BLaER1 treated with 17β-estradiol and CSF1 and Interleukin-3, amounts not matched to agents 10 nM and 100 nM (cell line): ENCODE data around the gene PPP1R14B.
A peak's percentile ranks its signal among the peaks of the same experiment; 100 is the strongest.

Experiments
- H3K27ac ChIP-seq, 11 experiments: shearing (Covaris generic); formaldehyde crosslinking; 2 replicates each; pipeline ENCODE4 v1.8.1; 2022
- H3K27me3 ChIP-seq, 11 experiments: shearing (Covaris generic); formaldehyde crosslinking; 2 replicates each; pipeline ENCODE4 v1.8.1; 2022
- H3K36me3 ChIP-seq, 11 experiments: shearing (Covaris generic); formaldehyde crosslinking; 2 replicates each; pipeline ENCODE4 v1.8.1; 2022
- H3K4me1 ChIP-seq, 10 experiments: shearing (Covaris generic); formaldehyde crosslinking; 2 replicates each; pipeline ENCODE4 v1.8.1; 2022
- H3K4me2 ChIP-seq, 11 experiments: shearing (Covaris generic); formaldehyde crosslinking; 2 replicates each; pipeline ENCODE4 v1.8.1; 2022
- H3K4me3 ChIP-seq, 10 experiments: shearing (Covaris generic); formaldehyde crosslinking; 2 replicates each; pipeline ENCODE4 v1.8.1; 2022
- H3K9ac ChIP-seq, 11 experiments: shearing (Covaris generic); formaldehyde crosslinking; 2 replicates each; pipeline ENCODE4 v1.8.1; 2022
- H3K9me3 ChIP-seq, 11 experiments: shearing (Covaris generic); formaldehyde crosslinking; replicated peaks in 1 of 11; 2 replicates each; pipeline ENCODE4 v1.8.1; 2022
- H4K20me1 ChIP-seq, 11 experiments: shearing (Covaris generic); formaldehyde crosslinking; 2 replicates each; pipeline ENCODE4 v1.8.1; 2022
- Cebpa-rat ChIP-seq, 11 experiments: shearing (Covaris generic); IDR thresholded peaks; 2 replicates each; pipeline ENCODE4 v1.8.1; 2022

The PPP1R14B gene

GRCh38 chr11:64241491-64242374 is 5.0 kb downstream of the PPP1R14B start:
- peaks cover 70 to 74% (median 71%) of the 10 kb centered on the region in 10 experiments for H3K4me1 ChIP-seq

DNA sequence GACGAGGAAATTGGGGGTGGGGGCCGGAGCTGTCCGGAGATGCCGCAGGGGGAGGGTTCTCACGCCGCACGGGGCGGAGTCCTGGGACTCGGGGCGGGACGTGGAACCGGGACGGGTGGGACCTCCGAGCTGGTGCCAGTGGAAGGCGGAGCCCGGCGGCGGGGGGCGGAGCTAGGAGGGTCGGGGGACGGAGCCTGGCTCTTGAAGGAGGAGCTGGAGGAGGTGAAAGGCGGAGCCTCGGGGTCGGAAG is 5.6 kb downstream of the PPP1R14B start:
- Histone ChIP-seq H3K27ac (peak overlapping the region; percentile 85 to 96 (median 93)), H3K4me1 (peaks cover 70 to 77% (median 75%) of the 10 kb centered on the region in 10 experiments), H3K36me3 (peaks cover 28 to 58% (median 42%) of the 10 kb centered on the region in 11 experiments), H3K4me2 (peak overlapping the region; percentile 81 to 99 (median 97); a peak in 20 of 22 replicates), H3K4me3 (peak overlapping the region; percentile 81 to 99 (median 97)), H3K9me3 (no peaks in the 10 kb centered on the region), H3K27me3 (no peaks in the 10 kb centered on the region), H4K20me1 (peaks cover 8 to 45% (median 36%) of the 10 kb centered on the region in 11 experiments; a peak in 21 of 22 replicates), H3K9ac (peak overlapping the region; percentile 85 to 97 (median 88))
- no peak for TF ChIP-seq Cebpa-rat (IDR thresholded peaks at IDR 0.05)

More at GRCh38 chr11:64241491-64242374, 5.0 kb downstream of the PPP1R14B start:
- H3K9me3 ChIP-seq = no peaks in the 10 kb centered on the region
- peak overlapping the region; percentile 85 to 97 (median 90) for H3K9ac ChIP-seq
- H3K36me3 ChIP-seq = peaks cover 28 to 57% (median 42%) of the 10 kb centered on the region in 11 experiments
- peaks cover 7 to 45% (median 36%) of the 10 kb centered on the region in 11 experiments; a peak in 21 of 22 replicates for H4K20me1 ChIP-seq
- H3K27ac ChIP-seq = peak overlapping the region; percentile 42 to 96 (median 92)
- peak overlapping the region; percentile 91 to 100 (median 98) for H3K4me2 ChIP-seq
- TF ChIP-seq Cebpa-rat (IDR thresholded peaks at IDR 0.05) = no peak
- H3K27me3 ChIP-seq = no peaks in the 10 kb centered on the region
- peak overlapping the region; percentile 81 to 99 (median 97) for H3K4me3 ChIP-seq

- H3K4me2 ChIP-seq = peak within 1 kb of the TSS; percentile 91 to 100 (median 99)
- H3K27ac ChIP-seq = peak within 1 kb of the TSS; percentile 85 to 96 (median 93)
- peaks cover 74 to 82% (median 80%) of the 10 kb centered on the region in 10 experiments for H3K4me1 ChIP-seq
- H4K20me1 ChIP-seq = peaks cover 13 to 47% (median 38%) of the 10 kb centered on the region in 11 experiments; a peak in 21 of 22 replicates
- no peak for TF ChIP-seq Cebpa-rat (IDR thresholded peaks at IDR 0.05)
- H3K4me3 ChIP-seq = peak within 1 kb of the TSS; percentile 81 to 99 (median 97)
- H3K9ac ChIP-seq = peak within 1 kb of the TSS; percentile 85 to 97 (median 90)
- peaks cover 28 to 64% (median 42%) of the 10 kb centered on the region in 11 experiments for H3K36me3 ChIP-seq
- H3K9me3 ChIP-seq = no peaks in the 10 kb centered on the region
- no peaks in the 10 kb centered on the region for H3K27me3 ChIP-seq
Observed at GRCh38 chr11:64240435-64241240, 6.1 kb downstream of the PPP1R14B start, which contains the start of gene FKBP2. Gene FKBP2 (plus strand): TSS chr11:64241095. CDS start chr11:64242388, 1,293 bp downstream.

DNA sequence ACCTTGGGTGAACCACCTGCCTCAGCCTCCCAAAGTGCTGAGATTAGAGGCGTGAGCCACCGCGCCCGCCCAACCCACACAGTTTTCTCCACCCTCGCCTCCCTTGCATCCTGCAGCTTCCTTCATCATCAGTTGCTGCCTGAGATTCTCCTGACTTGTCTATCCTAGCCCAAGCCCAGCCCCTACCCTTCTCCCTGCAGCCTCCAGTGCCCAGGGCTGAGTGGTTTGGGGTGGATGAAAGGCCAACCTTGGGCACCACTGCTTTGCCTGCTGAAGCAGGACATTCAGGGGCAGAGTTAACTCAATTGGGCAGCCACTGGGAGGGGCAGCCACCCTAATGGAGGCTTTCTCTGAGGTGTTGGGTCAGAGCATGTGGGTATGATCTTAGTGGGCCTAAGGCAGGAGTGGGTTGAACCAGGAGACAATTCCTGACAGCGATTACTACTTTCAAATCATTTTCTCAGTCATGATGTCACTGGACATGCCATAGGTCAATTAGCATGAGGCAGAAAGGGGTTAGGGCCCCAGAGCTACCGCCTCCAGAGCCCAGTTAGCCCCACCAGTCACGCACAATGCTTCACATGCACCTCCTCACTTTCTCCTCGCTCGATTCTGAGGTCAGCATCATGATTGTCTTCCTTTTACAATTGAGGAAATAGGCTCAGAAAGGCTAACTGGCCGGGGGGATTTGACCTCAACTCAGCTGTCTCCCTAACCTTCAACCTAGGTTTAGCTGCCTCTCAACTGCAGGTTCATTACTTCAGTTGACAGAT is 6.9 kb downstream of the PPP1R14B start:
- Histone ChIP-seq H3K4me3 (peak overlapping the region; percentile 81 to 99 (median 97)), H3K4me1 (peaks cover 78 to 85% (median 84%) of the 10 kb centered on the region in 10 experiments), H3K27me3 (no peaks in the 10 kb centered on the region), H3K9me3 (no peaks in the 10 kb centered on the region), H3K27ac (peak overlapping the region; percentile 85 to 96 (median 93)), H3K4me2 (peak overlapping the region; percentile 81 to 99 (median 96)), H4K20me1 (peaks cover 18 to 45% (median 37%) of the 10 kb centered on the region in 11 experiments; a peak in 21 of 22 replicates), H3K36me3 (peaks cover 28 to 62% (median 42%) of the 10 kb centered on the region in 11 experiments), H3K9ac (peak overlapping the region; percentile 85 to 97 (median 88))
- no peak for TF ChIP-seq Cebpa-rat (IDR thresholded peaks at IDR 0.05)

DNA sequence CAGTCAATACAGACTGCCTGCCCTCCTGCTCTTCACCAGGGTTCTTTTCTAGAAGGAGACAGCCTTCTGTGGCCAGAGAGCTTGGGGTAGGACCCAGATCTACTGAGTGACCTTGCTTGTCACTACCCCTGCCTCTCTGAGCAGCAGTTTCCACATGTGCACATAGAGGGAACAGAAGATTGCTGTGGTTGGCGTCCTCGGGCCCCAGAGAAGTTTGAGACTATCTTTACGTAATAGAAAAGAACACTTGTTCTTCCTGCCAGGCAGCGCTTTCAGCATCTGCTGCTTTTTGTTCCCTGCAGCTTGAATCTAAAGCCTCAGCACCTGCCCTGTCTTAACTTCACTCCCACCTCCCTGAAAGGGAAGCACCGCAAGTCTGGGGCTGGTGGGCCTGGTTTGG is 7.7 kb downstream of the PPP1R14B start:
- Histone ChIP-seq H3K4me3 (no peak overlapping the region), H3K36me3 (peaks cover 23 to 53% (median 36%) of the 10 kb centered on the region in 11 experiments), H3K9ac (peak overlapping the region in 9 of 11 experiments; percentile 26 to 95 (median 55); a peak in 13 of 22 replicates), H3K9me3 (no peaks in the 10 kb centered on the region), H3K27me3 (no peaks in the 10 kb centered on the region), H3K4me1 (peaks cover 71 to 78% (median 77%) of the 10 kb centered on the region in 10 experiments), H3K27ac (peak overlapping the region in 9 of 11 experiments; percentile 8 to 96 (median 52); a peak in 14 of 22 replicates), H3K4me2 (peak overlapping the region in 9 of 11 experiments; percentile 36 to 99 (median 97); a peak in 13 of 22 replicates), H4K20me1 (peaks cover 14 to 38% (median 28%) of the 10 kb centered on the region in 11 experiments; a peak in 21 of 22 replicates)
- TF ChIP-seq Cebpa-rat (IDR thresholded peaks at IDR 0.05) = no peak

DNA sequence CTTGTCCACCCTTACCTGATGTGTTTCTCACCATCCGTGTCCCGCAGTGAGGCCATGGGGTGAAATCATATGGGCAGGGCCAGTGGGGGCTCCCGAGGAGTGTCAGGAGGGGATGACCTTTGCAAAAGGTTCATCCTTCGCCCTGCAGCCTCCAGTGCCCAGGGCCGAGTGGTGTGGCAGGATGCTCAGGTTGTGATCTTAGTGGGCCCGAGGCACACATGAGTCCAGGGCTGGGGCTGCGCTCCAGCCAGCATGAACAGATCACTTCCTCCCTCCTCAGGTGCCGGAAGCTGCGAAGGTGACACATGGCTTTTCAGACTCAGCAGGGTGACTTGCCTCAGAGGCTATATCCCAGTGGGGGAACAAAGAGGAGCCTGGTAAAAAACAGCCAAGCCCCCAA is 8.7 kb downstream of the PPP1R14B start:
- Histone ChIP-seq H3K9ac (peak overlapping the region in 10 of 11 experiments; percentile 26 to 95 (median 50); a peak in 17 of 22 replicates), H3K27me3 (no peaks in the 10 kb centered on the region), H3K27ac (peak overlapping the region in 8 of 11 experiments; percentile 42 to 96 (median 54); a peak in 14 of 22 replicates), H4K20me1 (peaks cover 5 to 35% (median 19%) of the 10 kb centered on the region in 11 experiments; a peak in 20 of 22 replicates), H3K4me1 (peaks cover 71 to 78% (median 77%) of the 10 kb centered on the region in 10 experiments), H3K9me3 (no peaks in the 10 kb centered on the region), H3K36me3 (peaks cover 14 to 44% (median 27%) of the 10 kb centered on the region in 11 experiments), H3K4me2 (peak overlapping the region; percentile 2 to 99 (median 50); a peak in 20 of 22 replicates), H3K4me3 (no peak overlapping the region)
- no peak for TF ChIP-seq Cebpa-rat (IDR thresholded peaks at IDR 0.05)

- no peak overlapping the region for H3K4me3 ChIP-seq
- peak overlapping the region; percentile 2 to 99 (median 50); a peak in 20 of 22 replicates for H3K4me2 ChIP-seq
- H3K9ac ChIP-seq = peak overlapping the region in 9 of 11 experiments; percentile 26 to 95 (median 53); a peak in 12 of 22 replicates
- H4K20me1 ChIP-seq = peaks cover 0 to 30% (median 14%) of the 10 kb centered on the region in 11 experiments; a peak in 14 of 22 replicates
- no peak for TF ChIP-seq Cebpa-rat (IDR thresholded peaks at IDR 0.05)
- peaks cover 71 to 78% (median 77%) of the 10 kb centered on the region in 10 experiments for H3K4me1 ChIP-seq
- H3K27me3 ChIP-seq = no peaks in the 10 kb centered on the region
- no peaks in the 10 kb centered on the region for H3K9me3 ChIP-seq
- peak overlapping the region in 7 of 11 experiments; percentile 30 to 94 (median 46); a peak in 9 of 22 replicates for H3K27ac ChIP-seq
- peaks cover 13 to 39% (median 24%) of the 10 kb centered on the region in 11 experiments; a peak in 21 of 22 replicates for H3K36me3 ChIP-seq
Observed at GRCh38 chr11:64237484-64237951, 9.2 kb downstream of the PPP1R14B start.
